CD4-positive, alpha-beta memory T cell (primary cell): ENCODE measurements around the gene SRGAP3. TPM values are rescaled to one million over a fixed set of nuclear protein-coding genes. Genes with fewer than 3 reads are reported as not detected.

Experiments used
- CTCF ChIA-PET: fragments of 350-600 bp; sonication (Branson Sonifier 250); formaldehyde crosslinking; loops from one replicate; lab custom pipeline; 2021; ENCODE audit warnings: inconsistent platforms; ENCODE audit not compliant: partially characterized antibody; lab: Charles Lee
- POLR2A ChIA-PET: fragments of 350-600 bp; sonication (Branson Sonifier 250); formaldehyde crosslinking; loops from one replicate; lab custom pipeline; 2021; ENCODE audit not compliant: partially characterized antibody; lab: Charles Lee
- DNase-seq, 5 donors: peaks; one replicate each; pipeline versions ENCODE4 v3.0.0 to v3.0.0-alpha.2; 2020 to 2022; ENCODE audit warnings: mixed read lengths in 1 of 5
- H3K27ac ChIP-seq: one replicate; pipeline ENCODE4 v1.7.0; 2013; ENCODE audit warnings: low read depth, low read length
- H3K27me3 ChIP-seq: 2 replicates; pipeline ENCODE4 v1.7.0; 2013; ENCODE audit warnings: mild to moderate bottlenecking, low read length, moderate library complexity; ENCODE audit not compliant: insufficient read depth
- H3K36me3 ChIP-seq: 2 replicates; pipeline ENCODE4 v1.7.0; 2013; ENCODE audit warnings: mild to moderate bottlenecking, low read length, moderate library complexity; ENCODE audit not compliant: insufficient read depth
- H3K4me1 ChIP-seq: 2 replicates; pipeline ENCODE4 v1.7.0; 2013; ENCODE audit warnings: mild to moderate bottlenecking, low read length, moderate library complexity; ENCODE audit not compliant: insufficient read depth
- H3K4me3 ChIP-seq, 2 donors: one replicate each; pipeline ENCODE4 v1.7.0; 2013; ENCODE audit warnings: low read length in 2 of 2, mild to moderate bottlenecking in 1 of 2
- H3K9me3 ChIP-seq, 2 donors: one replicate each; pipeline ENCODE4 v1.7.0; 2013; ENCODE audit warnings: low read length in 2 of 2, control low read depth in 1 of 2; ENCODE audit not compliant: control insufficient read depth in 1 of 2
- H3K27ac Mint-ChIP-seq, 7 donors: one replicate each; pipeline ENCODE4 v1.8.0; 2020 to 2021; ENCODE audit warnings: mixed read lengths in 7 of 7, mild to moderate bottlenecking in 6 of 7, inconsistent platforms in 3 of 7, moderate library complexity in 3 of 7
- H3K27me3 Mint-ChIP-seq, 2 donors: one replicate each; pipeline ENCODE4 v1.8.0; 2020 to 2021; ENCODE audit warnings: mixed read lengths in 2 of 2
- H3K36me3 Mint-ChIP-seq, 2 donors: one replicate each; pipeline ENCODE4 v1.8.0; 2020 to 2021; ENCODE audit warnings: mixed read lengths in 2 of 2, inconsistent platforms in 1 of 2, mild to moderate bottlenecking in 1 of 2
- H3K4me1 Mint-ChIP-seq, 4 donors: one replicate each; pipeline ENCODE4 v1.8.0; 2020 to 2021; ENCODE audit warnings: mixed read lengths in 4 of 4, mild to moderate bottlenecking in 1 of 4
- H3K4me3 Mint-ChIP-seq, 8 donors: one replicate each; pipeline ENCODE4 v1.8.0; 2020 to 2021; ENCODE audit warnings: mixed read lengths in 8 of 8, mild to moderate bottlenecking in 7 of 8, moderate library complexity in 6 of 8, inconsistent platforms in 3 of 8
- H3K9me3 Mint-ChIP-seq, 8 donors: one replicate each; pipeline ENCODE4 v1.8.0; 2020 to 2021; ENCODE audit warnings: mixed read lengths in 8 of 8, mild to moderate bottlenecking in 5 of 8, inconsistent platforms in 3 of 8, moderate library complexity in 1 of 8
- intact Hi-C: fragments of 100-400 bp; cut with micrococcal nuclease; formaldehyde crosslinking; loops from one replicate; pipeline ENCODE4 v1.15.1; 2023
- polyA plus RNA-seq, 2 donors: library from polyadenylated mRNA; unstranded; fragments of 300-500 nt; fragmentation: Illumina TruSeq; gene quantifications; one replicate each; pipeline ENCODE4 v1.2.3, GENCODE V29; 2021
- total RNA-seq, 2 experiments: library from RNA; stranded (reverse); gene quantifications; one replicate each; pipeline ENCODE4 v1.2.3, GENCODE V29; 2021

The SRGAP3 gene
- total and polyA plus RNA-seq, 4 experiments from 2014 or later = 0.35 to 2.4 (median 1.7) TPM

- no peaks in the 10 kb centered on the region for H3K9me3 ChIP-seq
- H3K4me1 ChIP-seq = peaks cover 21% of the 10 kb centered on the region
- DNase-seq = peak; percentile 91 to 94 (median 92)
- H3K36me3 Mint-ChIP-seq = peaks cover 10 to 18% of the 10 kb centered on the region in 2 donors
- ChIA-PET CTCF (interaction anchor here (1.2 kb wide), 2 partner anchors 286 to 340 kb away, joined by 3 read pairs; partner anchors contain the start of gene SRGAP3), POLR2A (interaction anchor here (0.6 to 1.8 kb wide), 2 partner anchors 400 to 687 kb away, joined by 3 to 7 read pairs; partner anchors contain the start of gene THUMPD3)
- H3K4me1 Mint-ChIP-seq = peaks cover 13 to 39% (median 23%) of the 10 kb centered on the region in 4 donors
- peak within 1 kb of the TSS; percentile 94 for H3K27ac ChIP-seq
- peaks cover 1% of the 10 kb centered on the region in 2 donors for H3K27me3 Mint-ChIP-seq
- H3K27me3 ChIP-seq = no peaks in the 10 kb centered on the region
- peak within 1 kb of the TSS; percentile 87 to 92 for H3K4me3 ChIP-seq
- no peaks in the 10 kb centered on the region for H3K36me3 ChIP-seq
- intact Hi-C loops = loop anchor here (1.0 to 2.0 kb wide), 2 partner anchors 686 to 1358 kb away; partner anchors contain the start of genes MTMR14 and SEC13
- H3K9me3 Mint-ChIP-seq = peaks cover 0 to 5% (median 0%) of the 10 kb centered on the region in 8 donors
- peak within 1 kb of the TSS; percentile 96 to 99 (median 98) for H3K27ac Mint-ChIP-seq
- H3K4me3 Mint-ChIP-seq = peak within 1 kb of the TSS; percentile 92 to 97 (median 94)
Observed at GRCh38 chr3:8963137-8963853, 286.2 kb downstream of the SRGAP3 start, which contains the start of gene RAD18. Gene RAD18, minus strand, starts transcription at chr3:8963472. Its CDS starts 87 bp downstream, at chr3:8963385.

GRCh38 chr3:8962226-8962861 lies 287.1 kb downstream of the SRGAP3 start:
- H3K9me3 Mint-ChIP-seq = peaks cover 0 to 5% (median 0%) of the 10 kb centered on the region in 8 donors
- peaks cover 21% of the 10 kb centered on the region for H3K4me1 ChIP-seq
- no peaks in the 10 kb centered on the region for H3K27me3 ChIP-seq
- intact Hi-C loops = loop anchor here (2.0 kb wide), 1 partner anchor 1358 kb away; the partner anchor contains the start of gene SEC13
- peaks cover 14 to 39% (median 23%) of the 10 kb centered on the region in 4 donors for H3K4me1 Mint-ChIP-seq
- H3K9me3 ChIP-seq = no peaks in the 10 kb centered on the region
- H3K4me3 Mint-ChIP-seq = peak overlapping the region; percentile 92 to 97 (median 94)
- CTCF ChIA-PET = interaction anchor here (1.2 kb wide), 2 partner anchors 287 to 340 kb away, joined by 3 read pairs; partner anchors contain the start of gene SRGAP3
- peak overlapping the region; percentile 87 to 92 for H3K4me3 ChIP-seq
- peak in 1 of 5 donors; percentile 35 for DNase-seq
- H3K36me3 ChIP-seq = no peaks in the 10 kb centered on the region
- H3K27ac ChIP-seq = peak overlapping the region; percentile 94
- H3K27me3 Mint-ChIP-seq = peaks cover 0 to 1% of the 10 kb centered on the region in 2 donors
- POLR2A ChIA-PET = interaction anchor here (0.6 to 1.8 kb wide), 2 partner anchors 401 to 688 kb away, joined by 3 to 7 read pairs; partner anchors contain the start of gene THUMPD3
- H3K36me3 Mint-ChIP-seq = peaks cover 13 to 25% of the 10 kb centered on the region in 2 donors
- H3K27ac Mint-ChIP-seq = peak overlapping the region; percentile 96 to 99 (median 98)

GRCh38 chr3:8959668-8960067 lies 289.8 kb downstream of the SRGAP3 start:
- POLR2A ChIA-PET = no interaction called here
- peaks cover 14 to 39% (median 26%) of the 10 kb centered on the region in 4 donors for H3K4me1 Mint-ChIP-seq

GRCh38 chr3:8954938-8955763 lies 294.3 kb downstream of the SRGAP3 start:
- peaks cover 4 to 16% (median 12%) of the 10 kb centered on the region in 4 donors for H3K4me1 Mint-ChIP-seq
- POLR2A ChIA-PET = no interaction called here

More at GRCh38 chr3:8959668-8960067, 289.8 kb downstream of the SRGAP3 start:
- H3K36me3 Mint-ChIP-seq = peaks cover 31 to 41% of the 10 kb centered on the region in 2 donors
- DNase-seq = no peak
- CTCF ChIA-PET = interaction anchor here (1.5 to 1.9 kb wide), 2 partner anchors 343 to 344 kb away, joined by 4 to 5 read pairs; no protein-coding TSS in a partner anchor
- H3K36me3 ChIP-seq = no peaks in the 10 kb centered on the region
- H3K27ac Mint-ChIP-seq = peak overlapping the region in 2 of 7 donors; percentile 30 to 50
- peaks cover 21% of the 10 kb centered on the region for H3K4me1 ChIP-seq
- intact Hi-C loops = no loop called here
- no peaks in the 10 kb centered on the region for H3K9me3 ChIP-seq
- H3K27me3 Mint-ChIP-seq = no peaks in the 10 kb centered on the region
- H3K9me3 Mint-ChIP-seq = peaks cover 0 to 2% (median 0%) of the 10 kb centered on the region in 8 donors
- H3K4me3 Mint-ChIP-seq = no peak overlapping the region
- no peaks in the 10 kb centered on the region for H3K27me3 ChIP-seq
- H3K4me3 ChIP-seq = no peak overlapping the region
- H3K27ac ChIP-seq = no peak overlapping the region

GRCh38 chr3:8953313-8953712 lies 296.1 kb downstream of the SRGAP3 start:
- H3K36me3 Mint-ChIP-seq = peaks cover 24 to 25% of the 10 kb centered on the region in 2 donors
- Histone ChIP-seq H3K27me3 (no peaks in the 10 kb centered on the region), H3K4me3 (no peak overlapping the region), H3K36me3 (no peaks in the 10 kb centered on the region), H3K27ac (no peak overlapping the region), H3K9me3 (no peaks in the 10 kb centered on the region), H3K4me1 (no peaks in the 10 kb centered on the region)
- H3K9me3 Mint-ChIP-seq = no peaks in the 10 kb centered on the region
- H3K4me3 Mint-ChIP-seq = no peak overlapping the region
- no peak overlapping the region for H3K27ac Mint-ChIP-seq
- H3K4me1 Mint-ChIP-seq = peaks cover 8 to 17% (median 11%) of the 10 kb centered on the region in 4 donors
- no peak for DNase-seq
- H3K27me3 Mint-ChIP-seq = no peaks in the 10 kb centered on the region
- POLR2A ChIA-PET = no interaction called here
- CTCF ChIA-PET = no interaction called here
- intact Hi-C loops = no loop called here

More at GRCh38 chr3:8954938-8955763, 294.3 kb downstream of the SRGAP3 start:
- Mint-ChIP-seq H3K27ac (peak overlapping the region in 1 of 7 donors; percentile 11), H3K27me3 (no peaks in the 10 kb centered on the region), H3K4me3 (no peak overlapping the region), H3K36me3 (peaks cover 30 to 34% of the 10 kb centered on the region in 2 donors), H3K9me3 (no peaks in the 10 kb centered on the region)
- intact Hi-C loops = no loop called here
- no peak for DNase-seq
- Histone ChIP-seq H3K27me3 (no peaks in the 10 kb centered on the region), H3K27ac (no peak overlapping the region), H3K9me3 (no peaks in the 10 kb centered on the region), H3K4me1 (no peaks in the 10 kb centered on the region), H3K4me3 (no peak overlapping the region), H3K36me3 (no peaks in the 10 kb centered on the region)
- CTCF ChIA-PET = no interaction called here

- Histone ChIP-seq H3K27ac (no peak overlapping the region), H3K36me3 (no peaks in the 10 kb centered on the region), H3K27me3 (no peaks in the 10 kb centered on the region), H3K4me3 (no peak overlapping the region), H3K9me3 (no peaks in the 10 kb centered on the region), H3K4me1 (no peaks in the 10 kb centered on the region)
- Mint-ChIP-seq H3K36me3 (peaks cover 19 to 24% of the 10 kb centered on the region in 2 donors), H3K4me3 (no peak overlapping the region), H3K27ac (no peak overlapping the region), H3K9me3 (no peaks in the 10 kb centered on the region), H3K4me1 (peaks cover 6 to 17% (median 11%) of the 10 kb centered on the region in 4 donors), H3K27me3 (no peaks in the 10 kb centered on the region)
- intact Hi-C loops = no loop called here
- CTCF ChIA-PET = no interaction called here
- POLR2A ChIA-PET = no interaction called here
- DNase-seq = no peak
Observed at GRCh38 chr3:8952130-8952529, 297.3 kb downstream of the SRGAP3 start.
